Measurements from ENCODE around the gene CORIN. TPM values are rescaled to one million over a fixed set of nuclear protein-coding genes. Genes with fewer than 3 reads are reported as not detected.
A peak's percentile ranks its signal among the peaks of the same experiment; 100 is the strongest.

Gene CORIN
- polyA plus RNA-seq, 1 donor (not counting 4 experiments of a cell fraction or from before 2014, with no cell fraction given) = 0.14 TPM

DNA sequence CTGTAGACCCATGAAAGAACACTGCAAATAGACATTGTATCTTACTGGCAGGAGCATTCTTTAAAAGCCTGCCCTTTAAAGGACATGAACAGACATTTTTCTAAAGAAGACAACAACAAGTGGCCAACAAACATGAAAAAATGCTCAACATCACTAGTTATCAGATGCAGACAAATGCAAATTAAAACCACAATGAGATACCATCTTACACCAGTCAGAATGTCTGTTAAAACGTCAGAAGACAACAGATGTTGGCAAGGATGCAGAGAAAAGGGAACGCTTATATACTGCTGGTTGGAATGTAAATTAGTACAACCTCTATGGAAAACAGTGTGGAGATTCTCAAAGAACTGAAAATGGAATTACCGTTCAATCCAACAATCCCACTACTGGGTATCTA is 275.6 kb downstream of the CORIN start:
- H3K36me3 ChIP-seq (ENCODE audit: control insufficient read depth in 2 of 2, extremely low read depth in 1 of 2, insufficient read depth in 2 of 2, low read length in 2 of 2) = peaks cover 11 to 26% of the 10 kb centered on the region in 2 experiments
- no peak overlapping the region for H3K27ac ChIP-seq (ENCODE audit: control insufficient read depth, insufficient read depth, low read length)
- H3K4me3 ChIP-seq (ENCODE audit: control insufficient read depth in 2 of 3, extremely low read depth in 1 of 3, insufficient read depth in 2 of 3, low read depth in 1 of 3, low read length in 3 of 3) = no peak overlapping the region
- FAIRE-seq (no peak), DNase-seq (ENCODE audit: low read depth, low spot score) (no peak)
- dilution Hi-C loops (cut with MboI; ENCODE audit: extremely low pct_ligation_motif_present, low sequenced_read_pairs) = no loop called here
- no peaks in the 10 kb centered on the region for H3K27me3 ChIP-seq (ENCODE audit: control insufficient read depth, extremely low read depth, insufficient read depth, low read length)
- no peaks in the 10 kb centered on the region for H3K79me2 ChIP-seq (ENCODE audit: control insufficient read depth, insufficient read depth, low read length)
- no peak overlapping the region for H3K9ac ChIP-seq (ENCODE audit: control insufficient read depth, extremely low read depth, insufficient read depth, low read length)
- no peaks in the 10 kb centered on the region for H3K9me3 ChIP-seq (ENCODE audit: control insufficient read depth, low read depth, low read length)
- H3K9me1 ChIP-seq (ENCODE audit: control insufficient read depth, extremely low read depth, insufficient read depth, low read length) = no peaks in the 10 kb centered on the region
- H4K20me1 ChIP-seq (ENCODE audit: control insufficient read depth, extremely low read depth, insufficient read depth, low read length) = no peaks in the 10 kb centered on the region
- H3K4me2 ChIP-seq (ENCODE audit: control insufficient read depth, extremely low read depth, insufficient read depth, low read depth, low read length) = no peak overlapping the region
- H2AFZ ChIP-seq (ENCODE audit: control insufficient read depth, low read length) = no peak overlapping the region
- peaks cover 3% of the 10 kb centered on the region for H3K4me1 ChIP-seq (ENCODE audit: control insufficient read depth, extremely low read depth, insufficient read depth, low read length)
- no peak for TF ChIP-seq EZH2 (IDR thresholded peaks at IDR 0.05; ENCODE audit: low read length)
- no peak for TF ChIP-seq CTCF (optimal IDR thresholded peaks at IDR 0.05 in 1 of 3, IDR thresholded peaks at IDR 0.05 in 1 of 3, conservative IDR thresholded peaks at IDR 0.05 in 1 of 3; ENCODE audit: extremely low read depth in 1 of 3, insufficient read depth in 2 of 3, low read length in 3 of 3)

- H3K4me3 ChIP-seq (ENCODE audit: control insufficient read depth in 2 of 3, extremely low read depth in 1 of 3, insufficient read depth in 2 of 3, low read depth in 1 of 3, low read length in 3 of 3) = no peak overlapping the region
- TF ChIP-seq EZH2 (IDR thresholded peaks at IDR 0.05; ENCODE audit: low read length) = no peak
- no peak overlapping the region for H3K4me2 ChIP-seq (ENCODE audit: control insufficient read depth, extremely low read depth, insufficient read depth, low read depth, low read length)
- H4K20me1 ChIP-seq (ENCODE audit: control insufficient read depth, extremely low read depth, insufficient read depth, low read length) = no peaks in the 10 kb centered on the region
- H3K79me2 ChIP-seq (ENCODE audit: control insufficient read depth, insufficient read depth, low read length) = no peaks in the 10 kb centered on the region
- H3K4me1 ChIP-seq (ENCODE audit: control insufficient read depth, extremely low read depth, insufficient read depth, low read length) = peaks cover 5% of the 10 kb centered on the region
- H3K27ac ChIP-seq (ENCODE audit: control insufficient read depth, insufficient read depth, low read length) = no peak overlapping the region
- peak; percentile 9 for FAIRE-seq
- no peaks in the 10 kb centered on the region for H3K27me3 ChIP-seq (ENCODE audit: control insufficient read depth, extremely low read depth, insufficient read depth, low read length)
- H3K9me1 ChIP-seq (ENCODE audit: control insufficient read depth, extremely low read depth, insufficient read depth, low read length) = no peaks in the 10 kb centered on the region
- dilution Hi-C loops (cut with MboI; ENCODE audit: extremely low pct_ligation_motif_present, low sequenced_read_pairs) = no loop called here
- H2AFZ ChIP-seq (ENCODE audit: control insufficient read depth, low read length) = no peak overlapping the region
- peaks cover 8 to 23% of the 10 kb centered on the region in 2 experiments for H3K36me3 ChIP-seq (ENCODE audit: control insufficient read depth in 2 of 2, extremely low read depth in 1 of 2, insufficient read depth in 2 of 2, low read length in 2 of 2)
- no peak for DNase-seq (ENCODE audit: low read depth, low spot score)
- no peak overlapping the region for H3K9ac ChIP-seq (ENCODE audit: control insufficient read depth, extremely low read depth, insufficient read depth, low read length)
- no peaks in the 10 kb centered on the region for H3K9me3 ChIP-seq (ENCODE audit: control insufficient read depth, low read depth, low read length)
Measured at GRCh38 chr4:47561331-47561730, 276.5 kb downstream of the CORIN start.

- H3K4me3 ChIP-seq (ENCODE audit: control insufficient read depth in 2 of 3, extremely low read depth in 1 of 3, insufficient read depth in 2 of 3, low read depth in 1 of 3, low read length in 3 of 3) = no peak overlapping the region
- FAIRE-seq = no peak
- dilution Hi-C loops (cut with MboI; ENCODE audit: extremely low pct_ligation_motif_present, low sequenced_read_pairs) = no loop called here
- H3K79me2 ChIP-seq (ENCODE audit: control insufficient read depth, insufficient read depth, low read length) = no peaks in the 10 kb centered on the region
- H4K20me1 ChIP-seq (ENCODE audit: control insufficient read depth, extremely low read depth, insufficient read depth, low read length) = no peaks in the 10 kb centered on the region
- H3K4me2 ChIP-seq (ENCODE audit: control insufficient read depth, extremely low read depth, insufficient read depth, low read depth, low read length) = no peak overlapping the region
- H3K27me3 ChIP-seq (ENCODE audit: control insufficient read depth, extremely low read depth, insufficient read depth, low read length) = no peaks in the 10 kb centered on the region
- no peak for DNase-seq (ENCODE audit: low read depth, low spot score)
- peaks cover 8 to 21% of the 10 kb centered on the region in 2 experiments for H3K36me3 ChIP-seq (ENCODE audit: control insufficient read depth in 2 of 2, extremely low read depth in 1 of 2, insufficient read depth in 2 of 2, low read length in 2 of 2)
- no peak overlapping the region for H3K27ac ChIP-seq (ENCODE audit: control insufficient read depth, insufficient read depth, low read length)
- no peak overlapping the region for H2AFZ ChIP-seq (ENCODE audit: control insufficient read depth, low read length)
- no peak overlapping the region for H3K9ac ChIP-seq (ENCODE audit: control insufficient read depth, extremely low read depth, insufficient read depth, low read length)
- no peaks in the 10 kb centered on the region for H3K9me1 ChIP-seq (ENCODE audit: control insufficient read depth, extremely low read depth, insufficient read depth, low read length)
- H3K4me1 ChIP-seq (ENCODE audit: control insufficient read depth, extremely low read depth, insufficient read depth, low read length) = peaks cover 11% of the 10 kb centered on the region
- no peaks in the 10 kb centered on the region for H3K9me3 ChIP-seq (ENCODE audit: control insufficient read depth, low read depth, low read length)
- no peak for TF ChIP-seq CTCF (optimal IDR thresholded peaks at IDR 0.05 in 1 of 3, IDR thresholded peaks at IDR 0.05 in 1 of 3, conservative IDR thresholded peaks at IDR 0.05 in 1 of 3; ENCODE audit: extremely low read depth in 1 of 3, insufficient read depth in 2 of 3, low read length in 3 of 3)
- TF ChIP-seq EZH2 (IDR thresholded peaks at IDR 0.05; ENCODE audit: low read length) = no peak
Measured at GRCh38 chr4:47560682-47561081, 277.2 kb downstream of the CORIN start.

Measured in keratinocyte (primary cell).